A549 (cell line): ENCODE measurements around the gene ATG2A.

ENCODE experiments used
- BHLHE40 ChIP-seq: IDR thresholded peaks from 2 replicates; pipeline ENCODE4 v1.6.1; 2012; ENCODE audit warnings: low read depth, low read length, inconsistent platforms
- EP300 ChIP-seq, 2 experiments: fragments of >200 bp; sonication (Bioruptor Twin); formaldehyde crosslinking; IDR thresholded peaks; 2 replicates in 1 of 2; 3 replicates in 1 of 2; pipeline ENCODE4 v1.6.1; 2016 to 2017
- GATA3 ChIP-seq: IDR thresholded peaks from 2 replicates; pipeline ENCODE4 v1.6.1; 2012; ENCODE audit warnings: borderline replicate concordance
- POLR2A ChIP-seq: IDR thresholded peaks from 2 replicates; pipeline ENCODE4 v1.6.1; 2012; ENCODE audit warnings: mild to moderate bottlenecking, low read length
- RNF2 ChIP-seq: fragments of 200-600 bp; sonication (generic); IDR thresholded peaks from 2 replicates; pipeline ENCODE4 v1.6.1; 2016; ENCODE audit warnings: low read depth, mild to moderate bottlenecking, antibody characterized with exemption, moderate library complexity, borderline replicate concordance
- SREBF2 ChIP-seq: fragments of 450-650 bp; IDR thresholded peaks from 2 replicates; pipeline ENCODE4 v1.6.1; 2014; ENCODE audit warnings: mild to moderate bottlenecking, moderate library complexity
- ZFP36 ChIP-seq: fragments of 450-650 bp; IDR thresholded peaks from 2 replicates; pipeline ENCODE4 v1.6.1; 2014; ENCODE audit warnings: borderline replicate concordance; ENCODE audit not compliant: partially characterized antibody
- TF ChIP-seq, protein P1 (sequence below): fragments of >200 bp; sonication (Bioruptor Twin); formaldehyde crosslinking; IDR thresholded peaks from 3 replicates; pipeline ENCODE4 v1.5.1; 2016
- TF ChIP-seq, protein P2 (sequence below): fragments of 200-600 bp; sonication (generic); IDR thresholded peaks from 2 replicates; pipeline ENCODE4 v1.6.1; 2016; ENCODE audit warnings: antibody characterized with exemption, mild to moderate bottlenecking, moderate library complexity

DNA sequence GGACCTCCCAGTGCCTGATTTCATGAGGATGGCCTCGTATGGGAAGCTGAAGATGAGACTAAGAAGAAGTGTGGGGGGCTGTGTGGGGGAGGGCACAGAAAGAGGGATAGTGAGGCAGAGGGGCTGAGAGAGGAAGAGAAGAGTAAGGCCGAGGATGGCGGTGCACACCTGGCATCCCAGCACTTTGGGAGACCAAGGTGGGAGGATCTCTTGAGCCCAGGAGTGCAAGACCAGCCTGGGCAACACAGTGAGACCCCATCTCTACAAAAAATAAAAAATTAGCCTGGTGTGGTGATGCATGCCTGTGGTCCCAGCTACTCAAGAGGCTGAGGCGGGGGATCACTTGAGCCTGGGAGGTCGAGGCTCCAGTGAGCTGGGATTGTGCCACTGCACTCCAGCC is 25.1 kb downstream of the ATG2A start:
- no peak for TF ChIP-seq EP300 (IDR thresholded peaks at IDR 0.05)
- no peak for TF ChIP-seq POLR2A
- TF ChIP-seq BHLHE40, result no peak
- TF ChIP-seq, protein P1, sequence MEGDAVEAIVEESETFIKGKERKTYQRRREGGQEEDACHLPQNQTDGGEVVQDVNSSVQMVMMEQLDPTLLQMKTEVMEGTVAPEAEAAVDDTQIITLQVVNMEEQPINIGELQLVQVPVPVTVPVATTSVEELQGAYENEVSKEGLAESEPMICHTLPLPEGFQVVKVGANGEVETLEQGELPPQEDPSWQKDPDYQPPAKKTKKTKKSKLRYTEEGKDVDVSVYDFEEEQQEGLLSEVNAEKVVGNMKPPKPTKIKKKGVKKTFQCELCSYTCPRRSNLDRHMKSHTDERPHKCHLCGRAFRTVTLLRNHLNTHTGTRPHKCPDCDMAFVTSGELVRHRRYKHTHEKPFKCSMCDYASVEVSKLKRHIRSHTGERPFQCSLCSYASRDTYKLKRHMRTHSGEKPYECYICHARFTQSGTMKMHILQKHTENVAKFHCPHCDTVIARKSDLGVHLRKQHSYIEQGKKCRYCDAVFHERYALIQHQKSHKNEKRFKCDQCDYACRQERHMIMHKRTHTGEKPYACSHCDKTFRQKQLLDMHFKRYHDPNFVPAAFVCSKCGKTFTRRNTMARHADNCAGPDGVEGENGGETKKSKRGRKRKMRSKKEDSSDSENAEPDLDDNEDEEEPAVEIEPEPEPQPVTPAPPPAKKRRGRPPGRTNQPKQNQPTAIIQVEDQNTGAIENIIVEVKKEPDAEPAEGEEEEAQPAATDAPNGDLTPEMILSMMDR, result no peak
- TF ChIP-seq, protein P2, sequence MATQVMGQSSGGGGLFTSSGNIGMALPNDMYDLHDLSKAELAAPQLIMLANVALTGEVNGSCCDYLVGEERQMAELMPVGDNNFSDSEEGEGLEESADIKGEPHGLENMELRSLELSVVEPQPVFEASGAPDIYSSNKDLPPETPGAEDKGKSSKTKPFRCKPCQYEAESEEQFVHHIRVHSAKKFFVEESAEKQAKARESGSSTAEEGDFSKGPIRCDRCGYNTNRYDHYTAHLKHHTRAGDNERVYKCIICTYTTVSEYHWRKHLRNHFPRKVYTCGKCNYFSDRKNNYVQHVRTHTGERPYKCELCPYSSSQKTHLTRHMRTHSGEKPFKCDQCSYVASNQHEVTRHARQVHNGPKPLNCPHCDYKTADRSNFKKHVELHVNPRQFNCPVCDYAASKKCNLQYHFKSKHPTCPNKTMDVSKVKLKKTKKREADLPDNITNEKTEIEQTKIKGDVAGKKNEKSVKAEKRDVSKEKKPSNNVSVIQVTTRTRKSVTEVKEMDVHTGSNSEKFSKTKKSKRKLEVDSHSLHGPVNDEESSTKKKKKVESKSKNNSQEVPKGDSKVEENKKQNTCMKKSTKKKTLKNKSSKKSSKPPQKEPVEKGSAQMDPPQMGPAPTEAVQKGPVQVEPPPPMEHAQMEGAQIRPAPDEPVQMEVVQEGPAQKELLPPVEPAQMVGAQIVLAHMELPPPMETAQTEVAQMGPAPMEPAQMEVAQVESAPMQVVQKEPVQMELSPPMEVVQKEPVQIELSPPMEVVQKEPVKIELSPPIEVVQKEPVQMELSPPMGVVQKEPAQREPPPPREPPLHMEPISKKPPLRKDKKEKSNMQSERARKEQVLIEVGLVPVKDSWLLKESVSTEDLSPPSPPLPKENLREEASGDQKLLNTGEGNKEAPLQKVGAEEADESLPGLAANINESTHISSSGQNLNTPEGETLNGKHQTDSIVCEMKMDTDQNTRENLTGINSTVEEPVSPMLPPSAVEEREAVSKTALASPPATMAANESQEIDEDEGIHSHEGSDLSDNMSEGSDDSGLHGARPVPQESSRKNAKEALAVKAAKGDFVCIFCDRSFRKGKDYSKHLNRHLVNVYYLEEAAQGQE, result no peak
- no peak for TF ChIP-seq GATA3
- no peak for TF ChIP-seq SREBF2
- no peak for TF ChIP-seq RNF2
- no peak for TF ChIP-seq ZFP36
